Head of caudate nucleus (tissue), 42 donors: ENCODE results near the gene CCDC183.
A peak's percentile ranks its signal among the peaks of the same experiment; 100 is the strongest.

Experiments used
- DNase-seq, 42 donors: peaks; one replicate each; pipeline versions ENCODE4 v3.0.0 to v3.0.0-alpha.2; 2020 to 2021; ENCODE audit warnings: mixed read lengths in 7 of 42
- intact Hi-C: fragments of 100-400 bp; cut with DNase I; formaldehyde crosslinking; loops from one replicate; pipeline ENCODE4 v1.15.0; 2022

CCDC183 gene

GRCh38 chr9:136806631-136807201 is 10.6 kb downstream of the CCDC183 start:
- intact Hi-C loops: loop anchor here (5.0 kb wide), 1 partner anchor 41 kb away; the partner anchor contains the start of gene PHPT1
- DNase-seq: no peak

GRCh38 chr9:136807281-136808074 is 11.3 kb downstream of the CCDC183 start, which contains the start of gene RABL6:
Gene RABL6 (plus strand): TSS chr9:136807948. CDS start chr9:136808197, 249 bp downstream.
- peak; percentile 16 to 89 (median 76) for DNase-seq
- intact Hi-C loops: loop anchor here (5.0 kb wide), 1 partner anchor 40 kb away; the partner anchor contains the start of gene PHPT1

GRCh38 chr9:136808075-136808805 is 12.1 kb downstream of the CCDC183 start:
- intact Hi-C loops: loop anchor here (5.0 kb wide), 1 partner anchor 39 kb away; the partner anchor contains the start of gene PHPT1

GRCh38 chr9:136808806-136809158 is 12.6 kb downstream of the CCDC183 start:
- intact Hi-C loops: loop anchor here (5.0 kb wide), 1 partner anchor 39 kb away; the partner anchor contains the start of gene PHPT1
- DNase-seq: peak in 1 of 42 donors; percentile 61

More at GRCh38 chr9:136808075-136808805, 12.1 kb downstream of the CCDC183 start:
- DNase-seq: peak in 34 of 42 donors; percentile 24 to 78 (median 56)

GRCh38 chr9:136814725-136815421 is 18.7 kb downstream of the CCDC183 start:
- DNase-seq: peak in 11 of 42 donors; percentile 18 to 57 (median 36)
- intact Hi-C loops: no loop called here

- intact Hi-C loops: no loop called here
- peak in 4 of 42 donors; percentile 33 to 58 (median 44) for DNase-seq
These were observed 19.3 kb downstream of the CCDC183 start for GRCh38 chr9:136815422-136815782.

- peak in 2 of 42 donors; percentile 46 to 56 for DNase-seq
- intact Hi-C loops: no loop called here
These were observed 25.1 kb downstream of the CCDC183 start for GRCh38 chr9:136820971-136821825.

- intact Hi-C loops: no loop called here
- DNase-seq: no peak
These were observed 25.8 kb downstream of the CCDC183 start for GRCh38 chr9:136821826-136822544.

GRCh38 chr9:136823136-136824046 is 27.3 kb downstream of the CCDC183 start:
- intact Hi-C loops: no loop called here
- peak in 32 of 42 donors; percentile 40 to 89 (median 66) for DNase-seq

- intact Hi-C loops: no loop called here
- DNase-seq: peak in 28 of 42 donors; percentile 28 to 87 (median 62)
These were observed 28.5 kb downstream of the CCDC183 start for GRCh38 chr9:136824496-136825225.

GRCh38 chr9:136825295-136826187 is 29.4 kb downstream of the CCDC183 start:
- DNase-seq: no peak
- intact Hi-C loops: no loop called here

- DNase-seq: no peak
- intact Hi-C loops: no loop called here
These were observed 30.0 kb downstream of the CCDC183 start for GRCh38 chr9:136826188-136826541.

GRCh38 chr9:136826703-136827582 is 30.8 kb downstream of the CCDC183 start:
- intact Hi-C loops: no loop called here
- DNase-seq: no peak
